Liver (tissue), 9 donors: ENCODE measurements around the gene PCDHGC4. TPM values are rescaled to one million over a fixed set of nuclear protein-coding genes. Genes with fewer than 3 reads are reported as not detected.

ENCODE experiments used
- DNase-seq: peaks from one replicate; pipeline ENCODE4 v3.0.0-alpha.2; 2017; ENCODE audit warnings: low spot score
- H3K27ac ChIP-seq, 2 donors: one replicate each; pipeline ENCODE4 v1.7.0; 2013; ENCODE audit warnings: inconsistent platforms in 2 of 2, low read length in 2 of 2, control low read depth in 1 of 2, low read depth in 1 of 2, mild to moderate bottlenecking in 1 of 2
- H3K27me3 ChIP-seq, 4 donors: one replicate each; pipeline versions ENCODE4 v1.6.1 to v1.7.0; 2013; ENCODE audit warnings: low read length in 3 of 4, inconsistent platforms in 1 of 4, mild to moderate bottlenecking in 1 of 4, moderate library complexity in 1 of 4; ENCODE audit not compliant: control insufficient read depth in 4 of 4, insufficient read depth in 4 of 4
- H3K36me3 ChIP-seq, 4 donors: one replicate each; pipeline versions ENCODE4 v1.6.1 to v1.7.0; 2013; ENCODE audit warnings: low read length in 3 of 4, mild to moderate bottlenecking in 3 of 4, low read depth in 1 of 4, moderate library complexity in 1 of 4; ENCODE audit not compliant: control insufficient read depth in 4 of 4, insufficient read depth in 3 of 4
- H3K4me1 ChIP-seq, 4 donors: one replicate each; pipeline versions ENCODE4 v1.6.1 to v1.7.0; 2013; ENCODE audit warnings: low read length in 3 of 4, mild to moderate bottlenecking in 3 of 4, moderate library complexity in 1 of 4; ENCODE audit not compliant: control insufficient read depth in 4 of 4, insufficient read depth in 4 of 4
- H3K4me3 ChIP-seq, 3 donors: one replicate each; pipeline versions ENCODE4 v1.6.1 to v1.7.0; 2013; ENCODE audit warnings: low read length in 3 of 3, control low read depth in 1 of 3, low read depth in 1 of 3, mild to moderate bottlenecking in 1 of 3
- H3K9ac ChIP-seq, 2 donors: one replicate each; pipeline ENCODE4 v1.7.0; 2013; ENCODE audit warnings: low read length in 2 of 2, mild to moderate bottlenecking in 2 of 2, moderate library complexity in 2 of 2, control low read depth in 1 of 2, low read depth in 1 of 2
- H3K9me3 ChIP-seq, 4 donors: one replicate each; pipeline versions ENCODE4 v1.6.1 to v1.7.0; 2013; ENCODE audit warnings: low read length in 3 of 4; ENCODE audit not compliant: control insufficient read depth in 4 of 4
- ATF3 ChIP-seq: IDR thresholded peaks from 2 replicates; pipeline ENCODE4 v1.6.1; 2016; ENCODE audit warnings: antibody characterized with exemption
- CTCF ChIP-seq: fragments of 150-350 bp; IDR thresholded peaks from 2 replicates; pipeline ENCODE4 v1.5.1; 2017; ENCODE audit warnings: improper control_type of control experiment, low read depth, low read length; ENCODE audit not compliant: missing input control
- EGR1 ChIP-seq, 2 donors: IDR thresholded peaks; 2 replicates each; pipeline ENCODE4 v1.6.1; 2016 to 2018; ENCODE audit warnings: antibody characterized with exemption in 2 of 2, low read depth in 2 of 2
- FOXA1 ChIP-seq: IDR thresholded peaks from 2 replicates; pipeline ENCODE4 v1.6.1; 2016; ENCODE audit warnings: antibody characterized with exemption
- FOXA2 ChIP-seq: IDR thresholded peaks from 2 replicates; pipeline ENCODE4 v1.6.1; 2016; ENCODE audit warnings: antibody characterized with exemption
- GABPA ChIP-seq, 2 donors: IDR thresholded peaks in 1 of 2; conservative IDR thresholded peaks in 1 of 2; 2 replicates each; pipeline ENCODE4 v1.6.1; 2016; ENCODE audit warnings: antibody characterized with exemption in 2 of 2, mild to moderate bottlenecking in 1 of 2, moderate library complexity in 1 of 2
- HNF4A ChIP-seq, 2 donors: conservative IDR thresholded peaks; 2 replicates each; pipeline ENCODE4 v1.6.1; 2016; ENCODE audit warnings: antibody characterized with exemption in 2 of 2, mild to moderate bottlenecking in 2 of 2
- HNF4G ChIP-seq: IDR thresholded peaks from 2 replicates; pipeline ENCODE4 v1.6.1; 2016; ENCODE audit warnings: antibody characterized with exemption
- JUND ChIP-seq, 2 donors: IDR thresholded peaks; 2 replicates each; pipeline ENCODE4 v1.6.1; 2016; ENCODE audit warnings: antibody characterized with exemption in 2 of 2
- MAX ChIP-seq: IDR thresholded peaks from 2 replicates; pipeline ENCODE4 v1.6.1; 2016; ENCODE audit warnings: antibody characterized with exemption
- NR2F2 ChIP-seq: IDR thresholded peaks from 2 replicates; pipeline ENCODE4 v1.6.1; 2016; ENCODE audit warnings: antibody characterized with exemption
- REST ChIP-seq: IDR thresholded peaks from 2 replicates; pipeline ENCODE4 v1.6.1; 2016; ENCODE audit warnings: antibody characterized with exemption, mild to moderate bottlenecking
- RXRA ChIP-seq, 2 donors: IDR thresholded peaks; 2 replicates each; pipeline ENCODE4 v1.6.1; 2017 to 2018; ENCODE audit warnings: antibody characterized with exemption in 2 of 2, mild to moderate bottlenecking in 1 of 2
- SP1 ChIP-seq: IDR thresholded peaks from 2 replicates; pipeline ENCODE4 v1.6.1; 2018; ENCODE audit warnings: antibody characterized with exemption, mild to moderate bottlenecking
- TAF1 ChIP-seq: conservative IDR thresholded peaks from 2 replicates; pipeline ENCODE4 v1.6.1; 2016; ENCODE audit warnings: antibody characterized with exemption, mild to moderate bottlenecking
- YY1 ChIP-seq: IDR thresholded peaks from 2 replicates; pipeline ENCODE4 v1.6.1; 2016; ENCODE audit warnings: antibody characterized with exemption, mild to moderate bottlenecking
- ZBTB33 ChIP-seq: IDR thresholded peaks from 2 replicates; pipeline ENCODE4 v1.6.1; 2016; ENCODE audit warnings: antibody characterized with exemption
- WGBS: extraction: QIAGEN DNeasy Blood & Tissue Kit; methylation state at CpG from one replicate; pipeline ENCODE4 v1.1.7; 2013; 5-methylcytosine and 5-hydroxymethylcytosine counted together
- polyA plus RNA-seq, 2 donors: library from polyadenylated mRNA; stranded (reverse) in 1 of 2; unstranded in 1 of 2; fragments of 200-250 nt in 1 of 2; fragments of >200 nt in 1 of 2; fragmentation: Nextera tagmentation in 1 of 2; extraction: Ambion mirVana in 1 of 2; gene quantifications; one replicate each; pipeline versions ENCODE4 v1.2.1 to v1.2.3, GENCODE V29; 2013 to 2015
- total RNA-seq, 2 donors: library from RNA; depleted of rRNA; stranded (reverse); fragments of >200 nt; gene quantifications; one replicate each; pipeline ENCODE4 v1.2.3, GENCODE V29; 2014
- donor health status: healthy.
- donor health status: healthy.
- donor health status: healthy.
- donor health status: healthy.
- donor health status: healthy.

PCDHGC4 gene
- 1 to 10 TPM in 1 of 2 donors, under 1 TPM in 1; 0.33 to 1.4 TPM for total RNA-seq
- polyA plus RNA-seq: not detected

- Histone ChIP-seq H3K27ac (no peak within 1 kb of the TSS), H3K27me3 (peaks cover 0 to 2% (median 0%) of the 10 kb centered on the region in 4 donors), H3K4me1 (peaks cover 0 to 4% (median 2%) of the 10 kb centered on the region in 4 donors), H3K9ac (no peak within 1 kb of the TSS), H3K36me3 (peaks cover 0 to 2% (median 0%) of the 10 kb centered on the region in 4 donors), H3K4me3 (peak within 1 kb of the TSS in 1 of 3 donors; percentile 25), H3K9me3 (peaks cover 0 to 4% (median 1%) of the 10 kb centered on the region in 4 donors)
- TF ChIP-seq MAX (no peak), ZBTB33 (no peak), YY1 (no peak), CTCF (no peak), NR2F2 (no peak), SP1 (no peak), REST (no peak), FOXA2 (no peak), FOXA1 (no peak), HNF4G (no peak)
- no peak for DNase-seq
- 12% methylated on average over 39 of the region's 39 CpGs for WGBS
These were observed at the start of gene PCDHGC4 for GRCh38 chr5:141484641-141485311. Gene PCDHGC4 (plus strand): TSS chr5:141485030. CDS start chr5:141485174, 144 bp downstream.

GRCh38 chr5:141437221-141437620 lies 47.6 kb upstream of the PCDHGC4 start:
- H3K4me1 ChIP-seq: no peaks in the 10 kb centered on the region
- TF ChIP-seq FOXA2 (no peak), RXRA (IDR thresholded peaks at IDR 0.05) (no peak), CTCF (no peak), MAX (no peak), GABPA (IDR thresholded peaks at IDR 0.05 in 1 of 2, conservative IDR thresholded peaks at IDR 0.05 in 1 of 2) (no peak), HNF4A (conservative IDR thresholded peaks at IDR 0.05) (no peak), ATF3 (no peak), FOXA1 (no peak), NR2F2 (no peak), EGR1 (IDR thresholded peaks at IDR 0.05; ENCODE audit: low read depth in 2 of 2) (no peak), JUND (IDR thresholded peaks at IDR 0.05) (no peak), TAF1 (no peak), HNF4G (no peak), YY1 (no peak), SP1 (no peak), ZBTB33 (no peak)
- DNase-seq: no peak
- no peak overlapping the region for H3K4me3 ChIP-seq
- WGBS: 87% methylated on average over 2 of the region's 2 CpGs
- H3K9ac ChIP-seq: no peak overlapping the region
- H3K36me3 ChIP-seq: no peaks in the 10 kb centered on the region
- no peak overlapping the region for H3K27ac ChIP-seq
- no peaks in the 10 kb centered on the region for H3K27me3 ChIP-seq
- H3K9me3 ChIP-seq: peaks cover 8 to 50% (median 20%) of the 10 kb centered on the region in 4 donors
